Progenitor cell of endocrine pancreas (in vitro differentiated cells): Measurements from ENCODE around the gene OR14A16. TPM values are rescaled to one million over a fixed set of nuclear protein-coding genes. Genes with fewer than 3 reads are reported as not detected.

Experiments
- DNase-seq: peaks from one replicate; pipeline ENCODE4 v3.0.0; 2021; ENCODE audit warnings: low spot score; ENCODE audit not compliant: unreplicated experiment
- H3K27ac Mint-ChIP-seq: 2 replicates; pipeline ENCODE4 v1.8.0; 2021; ENCODE audit warnings: mild to moderate bottlenecking, moderate library complexity, mixed read lengths
- H3K27me3 Mint-ChIP-seq: 2 replicates; pipeline ENCODE4 v1.8.0; 2021; ENCODE audit warnings: mixed read lengths
- H3K36me3 Mint-ChIP-seq: 2 replicates; pipeline ENCODE4 v1.8.0; 2022; ENCODE audit warnings: mixed read lengths; ENCODE audit not compliant: insufficient read depth
- H3K4me1 Mint-ChIP-seq: 2 replicates; pipeline ENCODE4 v1.8.0; 2021; ENCODE audit warnings: low read depth, mixed read lengths
- H3K4me3 Mint-ChIP-seq: 2 replicates; pipeline ENCODE4 v1.8.0; 2021; ENCODE audit warnings: low read depth, mild to moderate bottlenecking, moderate library complexity, mixed read lengths
- H3K9me3 Mint-ChIP-seq: 2 replicates; pipeline ENCODE4 v1.8.0; 2021; ENCODE audit warnings: low read depth, mixed read lengths
- CTCF ChIP-seq: fragments of 200-600 bp; sonication (generic); IDR thresholded peaks from one replicate; pipeline ENCODE4 v1.5.0; 2021; ENCODE audit warnings: antibody characterized with exemption, mild to moderate bottlenecking; ENCODE audit not compliant: unreplicated experiment
- total RNA-seq: library from RNA; stranded (reverse); gene quantifications from 2 replicates; pipeline ENCODE4 v1.2.1, GENCODE V29; 2021

Gene OR14A16
- total RNA-seq, 1 donor from 2014 or later, result not detected

- Mint-ChIP-seq H3K27me3 (no peaks in the 10 kb centered on the region), H3K9me3 (peaks cover 6% of the 10 kb centered on the region), H3K4me1 (no peaks in the 10 kb centered on the region), H3K36me3 (no peaks in the 10 kb centered on the region), H3K4me3 (no peak overlapping the region), H3K27ac (no peak overlapping the region)
- DNase-seq, result no peak
- no peak for TF ChIP-seq CTCF
Measured at GRCh38 chr1:247845693-247846017, 21.7 kb upstream of the OR14A16 start.

- H3K36me3 Mint-ChIP-seq, result no peaks in the 10 kb centered on the region
- no peaks in the 10 kb centered on the region for H3K4me1 Mint-ChIP-seq
- no peak overlapping the region for H3K4me3 Mint-ChIP-seq
- no peak for DNase-seq
- no peaks in the 10 kb centered on the region for H3K27me3 Mint-ChIP-seq
- no peak for TF ChIP-seq CTCF
- H3K27ac Mint-ChIP-seq, result no peak overlapping the region
- peaks cover 6% of the 10 kb centered on the region for H3K9me3 Mint-ChIP-seq
Measured at GRCh38 chr1:247845011-247845692, 21.2 kb upstream of the OR14A16 start.

GRCh38 chr1:247843411-247843810 lies 19.5 kb upstream of the OR14A16 start:
- no peak for DNase-seq
- Mint-ChIP-seq H3K4me3 (no peak overlapping the region), H3K36me3 (no peaks in the 10 kb centered on the region), H3K27ac (no peak overlapping the region), H3K9me3 (peaks cover 5% of the 10 kb centered on the region), H3K4me1 (no peaks in the 10 kb centered on the region), H3K27me3 (no peaks in the 10 kb centered on the region)
- no peak for TF ChIP-seq CTCF

- H3K9me3 Mint-ChIP-seq, result peaks cover 7% of the 10 kb centered on the region
- H3K4me3 Mint-ChIP-seq, result no peak within 1 kb of the TSS
- no peaks in the 10 kb centered on the region for H3K27me3 Mint-ChIP-seq
- H3K4me1 Mint-ChIP-seq, result no peaks in the 10 kb centered on the region
- TF ChIP-seq CTCF, result no peak
- no peak for DNase-seq
- peak within 1 kb of the TSS; percentile 65 for H3K27ac Mint-ChIP-seq
- no peaks in the 10 kb centered on the region for H3K36me3 Mint-ChIP-seq
Measured at GRCh38 chr1:247841796-247842195, 17.9 kb upstream of the OR14A16 start, which contains the start of gene OR11L1. OR11L1 (minus strand) TSS chr1:247841896; CDS start chr1:247841896, 0 bp downstream.

GRCh38 chr1:247840818-247841217 lies 16.9 kb upstream of the OR14A16 start:
- Mint-ChIP-seq H3K4me1 (no peaks in the 10 kb centered on the region), H3K36me3 (no peaks in the 10 kb centered on the region), H3K4me3 (no peak overlapping the region), H3K9me3 (peaks cover 14% of the 10 kb centered on the region), H3K27ac (peak overlapping the region; percentile 65), H3K27me3 (no peaks in the 10 kb centered on the region)
- no peak for TF ChIP-seq CTCF
- DNase-seq, result no peak
